PFSK-1 (cell line): ENCODE results near the gene ERC2.

Experiments
- POLR2AphosphoS5 ChIP-seq: IDR thresholded peaks from 2 replicates; pipeline ENCODE4 v1.6.1; 2012; ENCODE audit warnings: low read depth, mild to moderate bottlenecking, control low read depth, low read length, moderate library complexity
- TAF1 ChIP-seq: IDR thresholded peaks from 2 replicates; pipeline ENCODE4 v1.6.1; 2012; ENCODE audit warnings: low read length, control low read depth, borderline replicate concordance; ENCODE audit not compliant: insufficient read depth
- TF ChIP-seq, protein P1 (sequence below), 2 experiments: IDR thresholded peaks; 2 replicates each; pipeline versions ENCODE4 v1.6.1 to v1.8.0; 2011 to 2012; ENCODE audit warnings: low read depth in 2 of 2, low read length in 2 of 2, control low read depth in 1 of 2, inconsistent platforms in 1 of 2, mild to moderate bottlenecking in 1 of 2, moderate library complexity in 1 of 2; ENCODE audit not compliant: insufficient read depth in 1 of 2

DNA sequence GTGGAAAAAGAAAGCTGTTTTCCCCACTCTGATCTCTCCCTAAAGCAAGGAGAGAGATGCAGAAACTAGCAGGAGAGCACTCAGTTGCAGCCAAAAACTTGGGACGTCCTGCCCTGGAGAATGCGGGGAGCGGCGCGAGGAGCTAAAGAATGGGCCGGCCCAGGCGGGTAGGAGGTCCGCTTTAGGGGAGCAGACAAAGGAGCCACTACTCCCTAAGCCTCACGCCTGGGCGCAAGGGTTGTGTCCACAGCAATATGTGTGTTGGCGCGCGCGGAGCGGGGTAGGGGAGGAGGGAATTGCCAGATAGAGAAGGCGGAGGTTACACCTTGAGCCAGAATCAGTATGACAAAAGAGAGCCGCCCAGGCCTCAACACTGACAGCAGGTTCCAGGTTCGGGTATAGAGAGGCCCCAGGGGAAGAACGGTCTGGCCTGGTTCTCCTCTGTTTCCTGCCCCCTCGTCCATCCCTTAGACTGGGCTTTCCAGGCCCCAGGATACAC, 984.0 kb downstream of the ERC2 start:
- TF ChIP-seq POLR2AphosphoS5, result no peak
- TF ChIP-seq, protein P1, sequence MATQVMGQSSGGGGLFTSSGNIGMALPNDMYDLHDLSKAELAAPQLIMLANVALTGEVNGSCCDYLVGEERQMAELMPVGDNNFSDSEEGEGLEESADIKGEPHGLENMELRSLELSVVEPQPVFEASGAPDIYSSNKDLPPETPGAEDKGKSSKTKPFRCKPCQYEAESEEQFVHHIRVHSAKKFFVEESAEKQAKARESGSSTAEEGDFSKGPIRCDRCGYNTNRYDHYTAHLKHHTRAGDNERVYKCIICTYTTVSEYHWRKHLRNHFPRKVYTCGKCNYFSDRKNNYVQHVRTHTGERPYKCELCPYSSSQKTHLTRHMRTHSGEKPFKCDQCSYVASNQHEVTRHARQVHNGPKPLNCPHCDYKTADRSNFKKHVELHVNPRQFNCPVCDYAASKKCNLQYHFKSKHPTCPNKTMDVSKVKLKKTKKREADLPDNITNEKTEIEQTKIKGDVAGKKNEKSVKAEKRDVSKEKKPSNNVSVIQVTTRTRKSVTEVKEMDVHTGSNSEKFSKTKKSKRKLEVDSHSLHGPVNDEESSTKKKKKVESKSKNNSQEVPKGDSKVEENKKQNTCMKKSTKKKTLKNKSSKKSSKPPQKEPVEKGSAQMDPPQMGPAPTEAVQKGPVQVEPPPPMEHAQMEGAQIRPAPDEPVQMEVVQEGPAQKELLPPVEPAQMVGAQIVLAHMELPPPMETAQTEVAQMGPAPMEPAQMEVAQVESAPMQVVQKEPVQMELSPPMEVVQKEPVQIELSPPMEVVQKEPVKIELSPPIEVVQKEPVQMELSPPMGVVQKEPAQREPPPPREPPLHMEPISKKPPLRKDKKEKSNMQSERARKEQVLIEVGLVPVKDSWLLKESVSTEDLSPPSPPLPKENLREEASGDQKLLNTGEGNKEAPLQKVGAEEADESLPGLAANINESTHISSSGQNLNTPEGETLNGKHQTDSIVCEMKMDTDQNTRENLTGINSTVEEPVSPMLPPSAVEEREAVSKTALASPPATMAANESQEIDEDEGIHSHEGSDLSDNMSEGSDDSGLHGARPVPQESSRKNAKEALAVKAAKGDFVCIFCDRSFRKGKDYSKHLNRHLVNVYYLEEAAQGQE (IDR thresholded peaks at IDR 0.05; ENCODE audit: insufficient read depth in 1 of 2, low read depth in 2 of 2, low read length in 2 of 2), result no peak
- no peak for TF ChIP-seq TAF1
